PC-9 (cell line): ENCODE measurements around the gene CYB5A. TPM values are rescaled to one million over a fixed set of nuclear protein-coding genes. Genes with fewer than 3 reads are reported as not detected.
"Not testable (repeated sequence)": the region's sequence is repeated elsewhere in the genome, so short reads cannot be mapped to it uniquely, and the experiment has no call there.

Experiments used
- BruUV-seq: library from RNA; stranded (reverse); fragments of 400-500 nt; replicated peaks from 2 replicates; lab custom pipeline; 2021; lab: Mats Ljungman, UMichigan
- CTCF ChIA-PET: fragments of 300-600 bp; sonication (Branson Sonifier 250); formaldehyde crosslinking; loops from one replicate; lab custom pipeline; 2022; ENCODE audit warnings: antibody characterized with exemption; lab: Charles Lee
- POLR2A ChIA-PET: fragments of 300-600 bp; sonication (Branson Sonifier 250); formaldehyde crosslinking; loops from one replicate; lab custom pipeline; 2022; ENCODE audit warnings: antibody characterized with exemption; ENCODE audit not compliant: unreplicated experiment; lab: Charles Lee
- DNase-seq, 2 experiments: peaks; one replicate each; pipeline versions ENCODE4 v3.0.0 to v3.0.0-alpha.2; 2015 to 2022; ENCODE audit warnings: mixed read lengths in 1 of 2
- H2AFZ ChIP-seq: fragments of 200-600 bp; sonication (generic); 2 replicates; pipeline ENCODE4 v1.8.1; 2017; ENCODE audit warnings: antibody characterized with exemption
- H3F3A ChIP-seq: fragments of 200-600 bp; sonication (generic); 2 replicates; pipeline ENCODE4 v1.8.1; 2017; ENCODE audit warnings: antibody characterized with exemption, mild to moderate bottlenecking, low read depth; ENCODE audit not compliant: insufficient read depth
- H3K27ac ChIP-seq: fragments of 200-600 bp; sonication (generic); 2 replicates; pipeline ENCODE4 v1.6.1; 2016; ENCODE audit warnings: mixed run types
- H3K27me3 ChIP-seq: fragments of 200-600 bp; sonication (generic); 2 replicates; pipeline ENCODE4 v1.6.1; 2016; ENCODE audit warnings: low read depth, mixed run types; ENCODE audit not compliant: insufficient read depth
- H3K36me3 ChIP-seq: fragments of 200-600 bp; sonication (generic); 2 replicates; pipeline ENCODE4 v1.6.1; 2016; ENCODE audit warnings: low read depth, mixed run types
- H3K4me1 ChIP-seq: fragments of 200-600 bp; sonication (generic); replicated peaks from 2 replicates; pipeline ENCODE4 v1.6.1; 2016; ENCODE audit warnings: mixed run types; ENCODE audit not compliant: insufficient read depth
- H3K4me2 ChIP-seq: fragments of 200-600 bp; sonication (generic); 2 replicates; pipeline ENCODE4 v1.6.1; 2017; ENCODE audit warnings: mixed run types
- H3K4me3 ChIP-seq: fragments of 200-600 bp; sonication (generic); 2 replicates; pipeline ENCODE4 v1.6.1; 2016; ENCODE audit warnings: mixed run types
- H3K79me2 ChIP-seq: fragments of 200-600 bp; sonication (generic); 2 replicates; pipeline ENCODE4 v1.6.1; 2017; ENCODE audit warnings: low read depth, mixed run types
- H3K9me2 ChIP-seq: fragments of 200-600 bp; sonication (generic); 2 replicates; pipeline ENCODE4 v1.8.1; 2017; ENCODE audit warnings: mild to moderate bottlenecking; ENCODE audit not compliant: insufficient read depth
- H3K9me3 ChIP-seq: fragments of 200-600 bp; sonication (generic); 2 replicates; pipeline ENCODE4 v1.8.1; 2016; ENCODE audit warnings: low read depth; ENCODE audit not compliant: insufficient read depth
- H4K20me1 ChIP-seq: fragments of 200-600 bp; sonication (generic); 2 replicates; pipeline ENCODE4 v1.8.1; 2017; ENCODE audit not compliant: insufficient read depth
- EZH2 ChIP-seq: fragments of 200-600 bp; sonication (generic); IDR thresholded peaks from 2 replicates; pipeline ENCODE4 v1.8.0; 2017; ENCODE audit warnings: antibody characterized with exemption, low read depth
- intact Hi-C: fragments of 100-400 bp; cut with micrococcal nuclease; formaldehyde crosslinking; loops from one replicate; pipeline ENCODE4 v1.10.0; 2022; ENCODE audit not compliant: unreplicated experiment
- total RNA-seq: library from RNA; stranded (reverse); gene quantifications from 2 replicates; pipeline ENCODE4 v1.2.3, GENCODE V29; 2021
- TF ChIP-seq, protein P1 (sequence below): fragments of 200-600 bp; sonication (generic); conservative IDR thresholded peaks from 2 replicates; pipeline ENCODE4 v1.6.1; 2017; ENCODE audit warnings: mixed run types, antibody characterized with exemption, mild to moderate bottlenecking, moderate library complexity

CYB5A gene
- total RNA-seq, 1 experiment from 2014 or later = 109 TPM

DNA sequence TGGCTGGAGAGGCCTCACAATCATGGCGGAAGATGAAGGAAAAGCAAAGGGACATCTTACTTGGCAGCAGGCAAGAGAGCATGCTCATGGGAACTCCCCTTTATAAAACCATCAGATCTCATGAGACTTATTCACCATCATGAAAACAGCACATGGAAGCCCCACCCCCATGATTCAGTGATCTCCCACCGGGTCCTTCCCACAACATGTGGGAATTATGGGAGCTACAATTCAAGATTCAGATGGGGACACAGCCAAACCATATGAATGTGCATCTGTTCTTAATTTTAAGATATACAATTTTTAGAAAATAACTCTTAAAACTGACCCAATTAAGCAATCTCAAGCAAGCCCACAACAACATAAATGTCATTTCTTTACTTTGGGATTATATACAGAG lies 36.4 kb upstream of the CYB5A start:
- Histone ChIP-seq H3F3A (no peaks in the 10 kb centered on the region), H3K79me2 (no peaks in the 10 kb centered on the region), H3K9me2 (no peaks in the 10 kb centered on the region), H3K27ac (no peak overlapping the region), H4K20me1 (no peaks in the 10 kb centered on the region), H3K9me3 (no peaks in the 10 kb centered on the region), H3K4me2 (no peak overlapping the region), H2AFZ (no peak overlapping the region), H3K4me1 (no peaks in the 10 kb centered on the region), H3K36me3 (no peaks in the 10 kb centered on the region), H3K27me3 (no peaks in the 10 kb centered on the region), H3K4me3 (no peak overlapping the region)
- POLR2A ChIA-PET = no interaction called here
- DNase-seq = no peak
- CTCF ChIA-PET = no interaction called here
- intact Hi-C loops = no loop called here
- no peak for TF ChIP-seq EZH2
- TF ChIP-seq, protein P1, sequence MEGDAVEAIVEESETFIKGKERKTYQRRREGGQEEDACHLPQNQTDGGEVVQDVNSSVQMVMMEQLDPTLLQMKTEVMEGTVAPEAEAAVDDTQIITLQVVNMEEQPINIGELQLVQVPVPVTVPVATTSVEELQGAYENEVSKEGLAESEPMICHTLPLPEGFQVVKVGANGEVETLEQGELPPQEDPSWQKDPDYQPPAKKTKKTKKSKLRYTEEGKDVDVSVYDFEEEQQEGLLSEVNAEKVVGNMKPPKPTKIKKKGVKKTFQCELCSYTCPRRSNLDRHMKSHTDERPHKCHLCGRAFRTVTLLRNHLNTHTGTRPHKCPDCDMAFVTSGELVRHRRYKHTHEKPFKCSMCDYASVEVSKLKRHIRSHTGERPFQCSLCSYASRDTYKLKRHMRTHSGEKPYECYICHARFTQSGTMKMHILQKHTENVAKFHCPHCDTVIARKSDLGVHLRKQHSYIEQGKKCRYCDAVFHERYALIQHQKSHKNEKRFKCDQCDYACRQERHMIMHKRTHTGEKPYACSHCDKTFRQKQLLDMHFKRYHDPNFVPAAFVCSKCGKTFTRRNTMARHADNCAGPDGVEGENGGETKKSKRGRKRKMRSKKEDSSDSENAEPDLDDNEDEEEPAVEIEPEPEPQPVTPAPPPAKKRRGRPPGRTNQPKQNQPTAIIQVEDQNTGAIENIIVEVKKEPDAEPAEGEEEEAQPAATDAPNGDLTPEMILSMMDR = no peak
- BruUV-seq = no TSS peak

GRCh38 chr18:74326791-74327190 lies 35.0 kb upstream of the CYB5A start:
- H3F3A ChIP-seq, H3K4me3 ChIP-seq, H3K9me2 ChIP-seq, H3K4me2 ChIP-seq, DNase-seq, H3K36me3 ChIP-seq, H3K27me3 ChIP-seq, H4K20me1 ChIP-seq, BruUV-seq, H3K27ac ChIP-seq, CTCF ChIA-PET, H3K79me2 ChIP-seq, H2AFZ ChIP-seq, H3K9me3 ChIP-seq, H3K4me1 ChIP-seq, intact Hi-C loops: not testable (repeated sequence)
- POLR2A ChIA-PET = interaction anchor here (0.6 kb wide), 1 partner anchor 918 kb away, joined by 6 read pairs; no protein-coding TSS in a partner anchor

DNA sequence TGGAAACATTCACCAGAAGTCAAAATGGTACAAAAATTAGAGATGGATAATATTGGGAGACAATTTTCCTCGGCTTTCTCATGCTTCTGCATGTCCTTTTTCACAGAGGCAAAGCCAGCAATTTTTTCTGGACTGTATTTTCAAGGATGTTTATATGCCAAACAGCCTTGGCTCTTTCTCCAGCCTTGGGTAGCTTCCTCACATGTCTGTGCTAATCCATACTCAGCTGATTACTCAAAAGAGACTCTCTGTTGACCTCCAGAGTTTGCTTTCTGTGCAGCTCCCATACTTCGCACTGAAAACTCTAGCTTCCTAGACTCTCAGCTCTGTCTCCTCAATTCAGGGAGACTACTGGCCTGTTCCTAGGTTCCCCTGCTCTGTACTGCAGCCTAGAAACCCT lies 34.5 kb upstream of the CYB5A start:
- Histone ChIP-seq H4K20me1 (no peaks in the 10 kb centered on the region), H3K79me2 (no peaks in the 10 kb centered on the region), H3K27me3 (no peaks in the 10 kb centered on the region), H3K27ac (no peak overlapping the region), H3K9me3 (no peaks in the 10 kb centered on the region), H3K36me3 (no peaks in the 10 kb centered on the region), H3K4me1 (no peaks in the 10 kb centered on the region), H3F3A (no peaks in the 10 kb centered on the region), H3K9me2 (no peaks in the 10 kb centered on the region), H3K4me3 (no peak overlapping the region), H3K4me2 (no peak overlapping the region), H2AFZ (no peak overlapping the region)
- no peak for DNase-seq
- intact Hi-C loops = no loop called here
- ChIA-PET POLR2A (no interaction called here), CTCF (no interaction called here)
- no peak for TF ChIP-seq EZH2
- TF ChIP-seq, protein P1 = no peak
- no TSS peak for BruUV-seq
